Thymus (tissue), 14 donors: ENCODE results near the gene MCFD2. TPM values are rescaled to one million over a fixed set of nuclear protein-coding genes. Genes with fewer than 3 reads are reported as not detected.

Experiments
- DNase-seq, 9 donors: peaks; one replicate each; pipeline ENCODE4 v3.0.0-alpha.2; 2013; ENCODE audit warnings: low spot score in 9 of 9, low read depth in 6 of 9, missing footprints in 1 of 9
- H3K27ac ChIP-seq, 2 donors: one replicate each; pipeline ENCODE4 v1.5.1; 2013; ENCODE audit warnings: control low read depth in 1 of 2, low read depth in 1 of 2, low read length in 1 of 2, mild to moderate bottlenecking in 1 of 2, moderate library complexity in 1 of 2
- H3K27me3 ChIP-seq, 2 donors: one replicate each; pipeline ENCODE4 v1.5.1; 2013; ENCODE audit warnings: low read length in 1 of 2; ENCODE audit not compliant: control insufficient read depth in 2 of 2, insufficient read depth in 1 of 2
- H3K36me3 ChIP-seq, 2 donors: one replicate each; pipeline ENCODE4 v1.5.1; 2013; ENCODE audit warnings: low read length in 1 of 2, mild to moderate bottlenecking in 1 of 2, moderate library complexity in 1 of 2; ENCODE audit not compliant: control insufficient read depth in 2 of 2, insufficient read depth in 2 of 2
- H3K4me1 ChIP-seq, 2 donors: one replicate each; pipeline ENCODE4 v1.5.1; 2013; ENCODE audit warnings: low read length in 2 of 2; ENCODE audit not compliant: control insufficient read depth in 2 of 2, insufficient read depth in 2 of 2
- H3K4me3 ChIP-seq, 2 donors: one replicate each; pipeline ENCODE4 v1.5.1; 2013; ENCODE audit warnings: low read length in 2 of 2, control low read depth in 1 of 2, mild to moderate bottlenecking in 1 of 2
- H3K9me3 ChIP-seq, 2 donors: one replicate each; pipeline ENCODE4 v1.5.1; 2013; ENCODE audit warnings: low read length in 1 of 2, mild to moderate bottlenecking in 1 of 2; ENCODE audit not compliant: control insufficient read depth in 2 of 2, insufficient read depth in 1 of 2
- WGBS: extraction: QIAGEN DNeasy Blood & Tissue Kit; methylation state at CpG from one replicate; pipeline ENCODE4 v1.1.7; 2013; 5-methylcytosine and 5-hydroxymethylcytosine counted together
- long read RNA-seq, 10 donors: transcript quantifications; one replicate each; lab custom pipeline, GENCODE V29; 2026
- polyA plus RNA-seq: library from polyadenylated mRNA; stranded (reverse); fragments of 200-250 nt; gene quantifications from one replicate; pipeline ENCODE4 v1.2.3, GENCODE V29; 2013
- total RNA-seq: library from RNA; stranded (reverse); fragments of 120-200 nt; gene quantifications from one replicate; pipeline ENCODE4 v1.2.4, GENCODE V29; 2013
- donor health status: healthy.

The MCFD2 gene
- total RNA-seq (46.7 TPM), polyA plus RNA-seq (25.9 TPM)
- long read RNA-seq, donor 1, full-length matches to known transcripts: 5 of 5 reads
- long read RNA-seq, donor 1, partial matches to known transcripts: 0 of 5 reads
- long read RNA-seq, donor 1, other reads (novel, unspliced or antisense): 0 of 5 reads
- long read RNA-seq, donor 2, full-length matches to known transcripts: 55 of 204 reads
- long read RNA-seq, donor 2, partial matches to known transcripts: 149 of 204 reads
- long read RNA-seq, donor 2, other reads (novel, unspliced or antisense): 0 of 204 reads
- long read RNA-seq, donor 3, full-length matches to known transcripts: 33 of 33 reads
- long read RNA-seq, donor 3, partial matches to known transcripts: 0 of 33 reads
- long read RNA-seq, donor 3, other reads (novel, unspliced or antisense): 0 of 33 reads
- long read RNA-seq, donor 4, full-length matches to known transcripts: 10 of 61 reads
- long read RNA-seq, donor 4, partial matches to known transcripts: 36 of 61 reads
- long read RNA-seq, donor 4, other reads (novel, unspliced or antisense): 15 of 61 reads
- long read RNA-seq, donor 5, full-length matches to known transcripts: 37 of 101 reads
- long read RNA-seq, donor 5, partial matches to known transcripts: 53 of 101 reads
- long read RNA-seq, donor 5, other reads (novel, unspliced or antisense): 11 of 101 reads
- long read RNA-seq, donor 6, full-length matches to known transcripts: 19 of 19 reads
- long read RNA-seq, donor 6, partial matches to known transcripts: 0 of 19 reads
- long read RNA-seq, donor 6, other reads (novel, unspliced or antisense): 0 of 19 reads
- long read RNA-seq, donor 7, full-length matches to known transcripts: 23 of 23 reads
- long read RNA-seq, donor 7, partial matches to known transcripts: 0 of 23 reads
- long read RNA-seq, donor 7, other reads (novel, unspliced or antisense): 0 of 23 reads
- long read RNA-seq, donor 8, full-length matches to known transcripts: 12 of 12 reads
- long read RNA-seq, donor 8, partial matches to known transcripts: 0 of 12 reads
- long read RNA-seq, donor 8, other reads (novel, unspliced or antisense): 0 of 12 reads
- long read RNA-seq, donor 9, full-length matches to known transcripts: 16 of 16 reads
- long read RNA-seq, donor 9, partial matches to known transcripts: 0 of 16 reads
- long read RNA-seq, donor 9, other reads (novel, unspliced or antisense): 0 of 16 reads
- long read RNA-seq, donor 10, full-length matches to known transcripts: 23 of 23 reads
- long read RNA-seq, donor 10, partial matches to known transcripts: 0 of 23 reads
- long read RNA-seq, donor 10, other reads (novel, unspliced or antisense): 0 of 23 reads

DNA sequence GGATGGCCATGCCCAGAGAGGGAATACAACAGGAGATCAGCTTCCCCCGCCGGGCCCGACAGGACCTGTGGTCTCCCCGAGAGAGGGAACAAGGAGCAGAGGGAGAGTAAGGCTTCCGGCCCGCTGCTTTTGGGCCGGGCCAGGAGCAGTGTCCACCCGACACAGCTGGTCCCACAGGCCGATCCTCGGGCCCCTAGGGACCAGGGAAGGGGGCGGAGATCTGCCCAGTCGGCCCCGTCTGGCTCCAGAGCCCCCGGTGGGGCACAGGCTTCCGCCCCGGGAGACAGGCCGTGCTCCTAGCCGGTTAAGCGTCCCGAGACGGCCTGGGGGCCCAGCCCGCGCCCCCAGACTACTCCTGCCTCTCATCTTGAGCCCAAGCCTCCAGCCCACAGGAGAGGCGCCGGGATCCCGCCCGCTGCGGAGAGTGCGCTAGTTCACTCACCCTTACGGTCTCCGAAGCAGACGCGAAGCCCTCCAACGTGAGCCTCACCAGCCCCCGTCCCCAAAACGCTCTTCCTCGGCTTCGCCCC, at the start of gene MCFD2:
Gene MCFD2 (minus strand): TSS at position 526 of the 530 bp plus-strand sequence. CDS start 6,635 bp downstream, outside the sequence.
- peak within 1 kb of the TSS; percentile 98 for H3K4me3 ChIP-seq
- WGBS: under 1% methylated on average over 38 of the region's 38 CpGs
- H3K9me3 ChIP-seq: no peaks in the 10 kb centered on the region
- DNase-seq: peak in 1 of 9 donors; percentile 50
- peaks cover 45 to 54% of the 10 kb centered on the region in 2 donors for H3K4me1 ChIP-seq
- peak within 1 kb of the TSS; percentile 86 to 87 for H3K27ac ChIP-seq
- H3K36me3 ChIP-seq: peaks cover 9 to 17% of the 10 kb centered on the region in 2 donors
- no peaks in the 10 kb centered on the region for H3K27me3 ChIP-seq

DNA sequence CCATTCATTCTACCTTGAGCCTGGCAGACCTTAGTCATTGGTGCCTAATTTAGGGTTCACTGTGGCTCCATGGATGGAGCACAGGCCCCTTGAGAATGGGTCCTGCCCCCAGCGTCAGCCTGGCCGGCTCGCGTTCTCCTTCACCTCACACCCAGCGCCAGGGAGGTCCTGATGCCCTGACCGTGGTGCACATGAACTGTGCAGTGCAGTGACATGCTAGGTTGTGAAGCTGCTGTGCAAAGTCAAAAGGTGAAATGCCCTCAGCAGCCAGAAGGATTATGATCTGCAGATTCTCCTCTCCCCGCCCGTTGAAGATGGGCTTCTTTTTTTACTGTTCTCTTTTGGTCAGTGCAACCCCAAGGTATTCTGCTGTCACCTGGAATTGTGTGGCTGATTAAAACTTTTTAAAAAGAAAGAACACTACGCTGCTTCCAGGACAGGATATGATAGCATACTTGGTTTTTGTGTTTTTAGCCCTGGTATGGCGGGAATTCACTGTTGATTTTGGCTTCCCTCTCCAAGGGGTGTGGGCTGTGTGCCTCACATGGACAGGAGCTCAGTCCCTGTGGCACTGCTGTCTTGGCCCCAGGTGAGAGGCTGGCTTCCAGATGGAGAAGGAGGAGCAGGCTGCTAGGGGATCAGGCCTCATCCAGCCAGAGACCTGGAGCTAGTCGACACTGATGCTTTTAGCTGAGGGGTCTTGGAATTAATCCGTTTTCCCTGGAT, 49.4 kb upstream of the MCFD2 start:
- no peak for DNase-seq

DNA sequence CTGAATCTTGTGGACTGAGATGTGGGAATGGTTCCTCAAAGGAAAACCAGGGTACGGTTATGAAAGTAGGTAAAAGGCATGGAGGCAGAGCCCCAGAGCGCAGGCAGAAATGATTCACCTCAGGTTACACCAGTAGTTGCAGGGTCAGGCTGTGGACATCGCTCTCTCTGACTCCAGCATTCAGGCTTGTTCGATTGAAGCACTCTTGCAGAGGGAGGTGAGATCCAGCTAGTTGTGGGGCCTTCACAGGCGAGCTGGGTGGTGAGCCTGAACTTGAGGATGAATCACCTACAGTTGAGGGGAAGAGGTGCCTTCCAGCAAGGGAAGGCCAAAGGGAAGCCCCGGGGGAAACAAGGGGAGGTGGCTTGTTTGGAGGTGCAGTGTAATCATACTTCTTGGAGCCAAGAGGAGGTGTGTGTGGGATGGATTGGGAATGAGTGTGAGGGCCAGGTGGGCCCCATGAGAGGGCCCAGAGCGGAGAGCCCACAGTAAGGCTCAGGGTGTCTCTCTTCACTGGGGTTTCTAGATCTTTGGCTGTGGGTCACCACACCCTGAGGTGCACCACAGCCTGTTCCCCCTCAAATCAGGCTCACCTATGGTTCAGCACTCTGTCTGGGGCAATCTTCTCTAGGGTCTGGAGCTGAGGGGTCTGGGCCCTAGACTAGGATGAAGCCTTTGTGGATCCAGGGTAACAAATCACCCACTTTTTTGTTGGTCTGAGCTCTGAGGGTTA, 48.5 kb upstream of the MCFD2 start:
- no peak for DNase-seq
- H3K36me3 ChIP-seq: peaks cover 67 to 77% of the 10 kb centered on the region in 2 donors
- no peaks in the 10 kb centered on the region for H3K9me3 ChIP-seq
- 97% methylated on average over 7 of the region's 7 CpGs for WGBS
- H3K27me3 ChIP-seq: no peaks in the 10 kb centered on the region
- H3K27ac ChIP-seq: peak overlapping the region in 1 of 2 donors; percentile 52
- peaks cover 0 to 8% of the 10 kb centered on the region in 2 donors for H3K4me1 ChIP-seq
- H3K4me3 ChIP-seq: no peak overlapping the region

More for the DNA sequence above, 49.4 kb upstream of the MCFD2 start:
- Histone ChIP-seq H3K9me3 (no peaks in the 10 kb centered on the region), H3K4me3 (no peak overlapping the region), H3K36me3 (peaks cover 64 to 73% of the 10 kb centered on the region in 2 donors), H3K27me3 (no peaks in the 10 kb centered on the region), H3K27ac (peak overlapping the region in 1 of 2 donors; percentile 25), H3K4me1 (peaks cover 0 to 12% of the 10 kb centered on the region in 2 donors)
- WGBS: 93% methylated on average over 12 of the region's 12 CpGs

GRCh38 chr2:46963210-46963609, 47.6 kb upstream of the MCFD2 start:
- H3K36me3 ChIP-seq: peaks cover 74 to 81% of the 10 kb centered on the region in 2 donors
- 98% methylated on average over 4 of the region's 4 CpGs for WGBS
- H3K4me3 ChIP-seq: no peak overlapping the region
- H3K27ac ChIP-seq: no peak overlapping the region
- H3K9me3 ChIP-seq: no peaks in the 10 kb centered on the region
- H3K27me3 ChIP-seq: no peaks in the 10 kb centered on the region
- no peak for DNase-seq
- peaks cover 0 to 6% of the 10 kb centered on the region in 2 donors for H3K4me1 ChIP-seq

DNA sequence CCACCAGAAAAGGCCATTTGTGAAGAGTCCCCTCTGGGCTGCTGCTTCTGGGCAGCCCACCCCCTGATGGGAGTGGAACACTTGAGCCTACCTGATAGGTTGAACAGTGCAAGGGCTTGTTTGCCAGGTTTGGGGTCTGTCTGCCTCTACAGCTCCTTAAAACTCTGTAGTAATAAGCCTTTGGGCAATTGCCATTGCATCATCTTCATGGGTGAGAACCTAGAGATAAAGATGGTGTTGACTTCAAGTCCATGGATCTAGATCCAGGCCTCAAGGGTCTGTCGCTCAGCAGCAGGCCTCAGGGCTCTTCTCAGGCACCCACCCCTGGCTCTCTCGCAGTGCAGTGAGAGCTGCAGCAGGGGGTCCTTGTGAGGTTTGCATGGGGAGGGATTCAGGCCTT, 47.1 kb upstream of the MCFD2 start:
- H3K27ac ChIP-seq: no peak overlapping the region
- 99% methylated on average over 2 of the region's 2 CpGs for WGBS
- peaks cover 74 to 81% of the 10 kb centered on the region in 2 donors for H3K36me3 ChIP-seq
- DNase-seq: no peak
- no peaks in the 10 kb centered on the region for H3K9me3 ChIP-seq
- peaks cover 0 to 1% of the 10 kb centered on the region in 2 donors for H3K4me1 ChIP-seq
- no peak overlapping the region for H3K4me3 ChIP-seq
- no peaks in the 10 kb centered on the region for H3K27me3 ChIP-seq

- peaks cover 92 to 93% of the 10 kb centered on the region in 2 donors for H3K36me3 ChIP-seq
- H3K4me1 ChIP-seq: no peaks in the 10 kb centered on the region
- no peak for DNase-seq
- no peak overlapping the region for H3K27ac ChIP-seq
- no peak overlapping the region for H3K4me3 ChIP-seq
- WGBS: 98% methylated on average over 2 of the region's 2 CpGs
- no peaks in the 10 kb centered on the region for H3K27me3 ChIP-seq
- H3K9me3 ChIP-seq: no peaks in the 10 kb centered on the region
Observed at GRCh38 chr2:46960618-46961017, 45.0 kb upstream of the MCFD2 start.

DNA sequence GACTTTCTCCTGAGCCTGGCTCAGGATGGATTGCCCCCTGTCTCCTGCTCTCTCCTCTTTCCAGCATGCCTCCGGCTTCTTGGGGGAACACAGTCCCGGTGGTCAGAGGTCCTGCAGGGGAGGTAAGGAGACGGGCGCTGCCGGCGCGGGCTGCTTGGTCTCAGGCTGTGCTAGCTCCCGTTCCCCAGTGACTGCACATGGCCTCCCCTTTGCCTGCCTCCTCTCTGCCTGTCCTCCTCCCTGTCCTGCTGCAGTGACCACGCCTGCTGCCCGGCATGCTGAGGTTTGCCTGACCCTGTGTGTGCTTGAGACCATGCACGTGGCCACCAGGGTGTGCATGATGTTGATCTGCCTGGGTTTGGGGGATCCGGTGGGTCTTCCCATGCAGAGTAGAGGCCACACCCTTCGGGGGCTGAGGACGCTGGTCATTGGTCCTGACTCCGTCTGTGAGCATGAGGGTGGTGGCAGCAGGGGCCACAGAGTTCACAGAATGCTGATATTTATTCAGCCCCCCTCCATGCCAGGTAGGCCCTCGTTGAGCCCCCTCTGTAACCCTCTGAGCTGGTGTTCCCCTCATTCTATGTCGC, 42.9 kb upstream of the MCFD2 start:
- peaks cover 92 to 95% of the 10 kb centered on the region in 2 donors for H3K36me3 ChIP-seq
- H3K4me3 ChIP-seq: no peak overlapping the region
- no peaks in the 10 kb centered on the region for H3K9me3 ChIP-seq
- H3K27me3 ChIP-seq: no peaks in the 10 kb centered on the region
- H3K4me1 ChIP-seq: no peaks in the 10 kb centered on the region
- H3K27ac ChIP-seq: no peak overlapping the region
- 96% methylated on average over 17 of the region's 17 CpGs for WGBS
- DNase-seq: no peak
